ENCODE results near the gene HLCS.

HLCS gene

GRCh38 chr21:36709030-36709867 lies 257.2 kb downstream of the HLCS start:
- H3K27ac ChIP-seq (ENCODE audit: low read length), result no peak overlapping the region
- H3K27me3 ChIP-seq (ENCODE audit: low read depth, low read length), result peaks cover 19% of the 10 kb centered on the region
- H2AFZ ChIP-seq (ENCODE audit: low read depth, low read length), result no peak overlapping the region
- no peaks in the 10 kb centered on the region for H3K36me3 ChIP-seq (replicated peaks; ENCODE audit: low read depth, low read length)
- H3K79me2 ChIP-seq (ENCODE audit: low read length), result no peaks in the 10 kb centered on the region
- no peak overlapping the region for H3K9ac ChIP-seq (ENCODE audit: low read length)
- no peak for TF ChIP-seq CTCF (IDR thresholded peaks at IDR 0.05; ENCODE audit: low read depth, low read length)
- no peak for TF ChIP-seq EZH2phosphoT487 (IDR thresholded peaks at IDR 0.05; ENCODE audit: low read depth)
- H3K4me3 ChIP-seq (ENCODE audit: low read length), result no peak overlapping the region
- no peaks in the 10 kb centered on the region for H3K4me1 ChIP-seq (ENCODE audit: low read length)
- H4K20me1 ChIP-seq (ENCODE audit: insufficient read depth, low read length), result no peaks in the 10 kb centered on the region
- no peak overlapping the region for H3K4me2 ChIP-seq (ENCODE audit: low read length)
- H3K9me3 ChIP-seq (ENCODE audit: insufficient read depth, low read length), result no peaks in the 10 kb centered on the region

- Histone ChIP-seq H3K9ac (ENCODE audit: low read length) (no peak overlapping the region), H3K4me2 (ENCODE audit: low read length) (no peak overlapping the region), H3K27ac (ENCODE audit: low read length) (no peak overlapping the region), H3K79me2 (ENCODE audit: low read length) (no peaks in the 10 kb centered on the region), H3K4me3 (ENCODE audit: low read length) (no peak overlapping the region), H3K27me3 (ENCODE audit: low read depth, low read length) (peaks cover 11% of the 10 kb centered on the region), H3K9me3 (ENCODE audit: insufficient read depth, low read length) (no peaks in the 10 kb centered on the region), H3K36me3 (replicated peaks; ENCODE audit: low read depth, low read length) (no peaks in the 10 kb centered on the region), H2AFZ (ENCODE audit: low read depth, low read length) (no peak overlapping the region), H4K20me1 (ENCODE audit: insufficient read depth, low read length) (no peaks in the 10 kb centered on the region), H3K4me1 (ENCODE audit: low read length) (no peaks in the 10 kb centered on the region)
- TF ChIP-seq EZH2phosphoT487 (IDR thresholded peaks at IDR 0.05; ENCODE audit: low read depth), result no peak
- no peak for TF ChIP-seq CTCF (IDR thresholded peaks at IDR 0.05; ENCODE audit: low read depth, low read length)
Measured at GRCh38 chr21:36708286-36709029, 258.0 kb downstream of the HLCS start.

GRCh38 chr21:36707763-36708285 lies 258.6 kb downstream of the HLCS start:
- H4K20me1 ChIP-seq (ENCODE audit: insufficient read depth, low read length), result no peaks in the 10 kb centered on the region
- no peaks in the 10 kb centered on the region for H3K4me1 ChIP-seq (ENCODE audit: low read length)

More at GRCh38 chr21:36707763-36708285, 258.6 kb downstream of the HLCS start:
- no peaks in the 10 kb centered on the region for H3K9me3 ChIP-seq (ENCODE audit: insufficient read depth, low read length)
- H3K27ac ChIP-seq (ENCODE audit: low read length), result no peak overlapping the region
- no peak overlapping the region for H3K9ac ChIP-seq (ENCODE audit: low read length)
- H3K36me3 ChIP-seq (replicated peaks; ENCODE audit: low read depth, low read length), result no peaks in the 10 kb centered on the region
- H3K79me2 ChIP-seq (ENCODE audit: low read length), result no peaks in the 10 kb centered on the region
- H3K4me3 ChIP-seq (ENCODE audit: low read length), result no peak overlapping the region
- TF ChIP-seq EZH2phosphoT487 (IDR thresholded peaks at IDR 0.05; ENCODE audit: low read depth) (no peak), CTCF (IDR thresholded peaks at IDR 0.05; ENCODE audit: low read depth, low read length) (no peak)
- H3K27me3 ChIP-seq (ENCODE audit: low read depth, low read length), result peaks cover 6% of the 10 kb centered on the region; the same call in 1 of the 2 replicates
- no peak overlapping the region for H3K4me2 ChIP-seq (ENCODE audit: low read length)
- H2AFZ ChIP-seq (ENCODE audit: low read depth, low read length), result no peak overlapping the region

Measured in OCI-LY3 (cell line).